NCI-H2107 treated with DMSO at 0.1 percent for 48 hours (cell line): ENCODE measurements around the gene ABCB1.

Experiments used
- DNase-seq: peaks from one replicate; lab custom pipeline; 2025; ENCODE audit not compliant: unreplicated experiment; lab: John Stamatoyannopoulos, UW

The ABCB1 gene

DNA sequence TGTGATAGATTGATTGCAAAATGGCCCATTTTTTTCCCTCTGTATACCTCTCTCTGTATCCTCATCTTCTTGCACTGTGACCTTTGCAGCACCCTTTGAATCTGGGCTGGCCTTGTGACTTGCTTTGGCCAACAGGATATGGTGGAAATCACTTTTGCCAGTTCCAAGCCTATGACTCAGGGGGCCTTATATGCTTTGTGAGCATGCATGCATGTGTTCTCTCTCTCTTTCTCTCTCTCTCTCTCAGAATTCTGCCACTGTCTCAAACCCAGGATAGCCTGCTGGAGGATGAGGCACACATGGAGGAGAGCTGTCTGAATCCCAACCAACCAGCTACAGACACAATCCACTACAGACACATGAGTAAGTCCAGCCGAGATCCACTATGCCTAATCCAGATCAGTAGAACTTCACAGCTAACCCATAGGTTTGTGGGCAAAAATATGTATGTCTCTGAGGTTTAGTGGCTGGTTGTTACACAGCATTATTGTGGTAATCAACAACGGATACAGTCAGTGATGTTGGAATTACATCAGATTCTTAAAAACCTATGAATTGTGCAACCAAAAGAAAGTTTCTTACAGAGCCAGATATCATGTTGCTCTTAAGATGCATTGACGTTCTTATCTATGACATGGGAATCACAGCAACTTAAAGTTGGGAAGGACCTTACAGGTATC is 83.4 kb downstream of the ABCB1 start:
- no peak for DNase-seq

- no peak for DNase-seq
Observed at GRCh38 chr7:87513735-87514335, 86.8 kb downstream of the ABCB1 start.

DNA sequence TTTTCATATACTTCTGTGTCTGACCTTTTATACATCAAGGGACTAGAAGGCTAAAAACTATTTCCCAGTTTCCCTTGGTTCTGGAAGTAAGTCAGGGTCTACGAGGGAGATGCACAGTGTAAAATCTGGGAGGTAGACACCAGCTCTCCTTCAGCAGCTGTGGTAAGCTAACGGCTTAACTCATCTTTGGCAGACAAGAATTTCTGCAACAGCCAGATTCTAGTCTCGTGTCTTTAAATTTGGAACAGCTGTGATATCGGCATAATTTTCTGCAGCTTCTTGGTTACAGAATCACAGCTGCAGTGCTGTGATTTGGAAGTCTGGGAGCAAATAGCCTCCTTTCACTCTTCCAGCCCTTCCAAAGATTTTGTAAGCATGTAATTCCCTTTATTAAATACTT is 87.8 kb downstream of the ABCB1 start:
- DNase-seq = no peak

DNA sequence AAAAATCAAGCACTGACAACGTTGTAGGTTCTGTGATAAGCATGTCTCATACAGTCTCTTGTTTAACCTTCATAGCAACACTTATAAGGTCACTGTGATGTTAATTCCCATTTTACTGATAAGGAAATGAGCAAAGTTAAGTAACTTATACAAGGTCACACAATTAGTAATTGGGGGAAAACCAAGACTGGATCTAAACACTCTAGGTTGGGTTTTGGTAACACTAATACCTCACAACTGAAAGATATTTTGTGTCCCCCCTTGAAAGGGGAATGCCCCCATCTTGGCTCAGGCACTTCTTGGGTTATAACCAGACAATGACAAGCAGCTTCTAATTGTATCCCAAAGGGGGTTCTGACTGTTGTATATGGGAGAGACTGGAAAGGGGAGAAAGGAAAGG is 89.2 kb downstream of the ABCB1 start:
- DNase-seq = no peak

DNA sequence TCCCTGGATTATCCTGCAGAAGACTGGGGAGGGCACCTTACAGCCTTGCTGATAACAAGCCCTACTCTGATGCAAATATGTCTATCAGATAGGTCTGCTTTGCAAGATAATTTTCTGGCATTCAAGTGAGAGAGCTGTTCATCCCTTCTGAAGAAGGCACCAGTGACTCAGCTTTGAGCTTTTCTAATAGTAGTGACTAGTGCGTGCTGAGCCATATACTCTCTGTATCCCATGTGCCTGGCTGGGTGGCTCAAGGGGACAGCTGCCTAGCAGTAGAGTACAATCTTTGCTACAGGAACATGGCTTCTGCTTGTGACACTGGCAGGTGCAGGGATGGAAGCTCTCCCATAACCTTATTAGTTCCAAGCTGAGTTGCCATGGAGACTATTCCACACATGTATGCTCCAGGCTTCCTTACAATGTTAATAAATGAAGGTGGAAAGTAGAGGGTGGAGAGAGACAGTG is 90.2 kb downstream of the ABCB1 start:
- no peak for DNase-seq

- DNase-seq = no peak
Observed at GRCh38 chr7:87507446-87507845, 93.2 kb downstream of the ABCB1 start.

GRCh38 chr7:87506246-87507180 is 94.2 kb downstream of the ABCB1 start:
- no peak for DNase-seq

DNA sequence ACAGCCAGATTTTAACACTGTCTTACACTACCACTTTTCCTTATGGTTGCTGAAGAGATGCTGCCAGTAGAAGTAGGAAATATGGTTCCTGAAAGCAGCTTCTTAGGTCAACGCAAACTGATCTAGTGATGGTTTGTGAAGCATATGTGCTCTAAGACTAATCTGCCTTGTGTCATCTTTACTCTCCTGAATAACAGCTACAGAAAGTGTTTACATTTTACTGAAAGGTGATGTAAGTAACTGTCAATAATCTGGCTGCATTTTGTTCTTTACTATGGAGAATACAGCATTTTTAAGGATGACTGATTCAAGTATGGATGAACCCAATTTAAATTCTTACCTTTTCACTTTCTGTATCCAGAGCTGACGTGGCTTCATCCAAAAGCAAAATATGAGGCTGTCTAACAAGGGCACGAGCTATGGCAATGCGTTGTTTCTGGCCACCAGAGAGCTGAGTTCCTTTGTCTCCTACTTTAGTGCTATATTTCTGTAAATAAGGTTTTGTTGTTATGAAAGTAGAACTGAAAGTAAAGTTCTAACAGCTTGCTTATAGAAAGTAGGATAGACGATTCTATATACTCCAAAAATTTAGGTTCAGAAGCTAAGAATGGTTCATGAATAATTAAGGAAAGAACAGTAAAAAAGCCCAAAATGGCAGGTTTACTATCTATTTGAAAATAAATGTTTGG is 95.0 kb downstream of the ABCB1 start:
- DNase-seq = no peak

DNA sequence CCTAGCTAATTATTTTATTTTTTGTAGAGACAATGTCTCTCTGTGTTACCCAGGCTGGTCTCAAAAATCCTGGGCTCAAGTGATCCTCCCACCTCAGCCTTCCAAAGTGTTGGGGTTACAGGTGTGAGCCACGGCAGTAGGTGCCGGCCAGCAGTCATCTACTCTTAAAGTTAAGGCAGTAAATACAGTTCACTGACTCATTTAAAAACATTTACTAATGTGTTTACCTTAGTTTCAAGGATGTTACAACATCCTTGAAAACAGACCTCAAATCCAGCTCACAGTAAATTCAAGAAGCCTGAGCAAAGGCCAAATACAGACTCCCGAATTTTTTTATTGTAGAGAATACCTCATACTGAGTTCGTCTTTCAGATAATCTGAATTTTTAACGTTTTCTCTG is 95.6 kb downstream of the ABCB1 start:
- DNase-seq = no peak

- DNase-seq = no peak
Observed at GRCh38 chr7:87499494-87499893, 101.2 kb downstream of the ABCB1 start.

DNA sequence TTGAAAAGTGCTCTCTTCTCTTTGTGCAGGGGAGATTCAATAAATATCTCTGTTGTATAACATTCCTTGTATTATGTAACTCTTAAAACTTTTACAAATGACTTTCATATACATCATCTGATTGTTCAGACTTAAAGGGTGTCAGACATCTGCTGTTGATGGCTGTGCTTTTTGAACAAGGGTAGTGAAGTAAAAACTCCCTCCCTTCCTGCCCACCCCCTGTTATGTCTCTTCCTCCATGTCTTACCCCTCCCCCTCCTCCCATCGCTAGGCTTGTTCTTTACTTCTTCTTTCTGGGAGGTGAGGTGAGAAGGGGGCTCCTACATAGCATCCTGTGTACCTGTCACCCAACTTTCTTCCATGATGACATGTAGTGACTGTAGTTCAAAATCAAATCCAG is 101.8 kb downstream of the ABCB1 start:
- no peak for DNase-seq

DNA sequence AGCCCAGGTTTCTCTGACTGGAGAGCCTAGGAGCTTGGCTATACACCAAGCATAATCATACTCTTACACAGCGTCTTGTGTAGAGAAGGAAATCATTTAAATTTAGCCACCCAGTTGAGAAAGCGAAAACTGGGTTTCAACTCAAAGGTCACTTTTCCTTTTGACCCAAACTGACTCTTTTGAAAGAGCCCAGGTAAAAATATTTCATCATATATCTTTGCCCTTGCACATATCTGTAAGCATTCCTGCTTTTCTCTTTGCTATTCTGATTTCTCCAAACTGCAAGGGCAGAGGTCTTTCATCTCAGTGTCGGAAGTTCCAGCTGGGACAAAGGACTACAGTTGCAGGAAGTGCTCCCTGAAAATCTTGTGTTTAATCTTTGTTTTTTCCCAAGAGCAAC is 103.2 kb downstream of the ABCB1 start:
- no peak for DNase-seq

GRCh38 chr7:87495366-87495765 is 105.3 kb downstream of the ABCB1 start:
- DNase-seq = no peak

DNA sequence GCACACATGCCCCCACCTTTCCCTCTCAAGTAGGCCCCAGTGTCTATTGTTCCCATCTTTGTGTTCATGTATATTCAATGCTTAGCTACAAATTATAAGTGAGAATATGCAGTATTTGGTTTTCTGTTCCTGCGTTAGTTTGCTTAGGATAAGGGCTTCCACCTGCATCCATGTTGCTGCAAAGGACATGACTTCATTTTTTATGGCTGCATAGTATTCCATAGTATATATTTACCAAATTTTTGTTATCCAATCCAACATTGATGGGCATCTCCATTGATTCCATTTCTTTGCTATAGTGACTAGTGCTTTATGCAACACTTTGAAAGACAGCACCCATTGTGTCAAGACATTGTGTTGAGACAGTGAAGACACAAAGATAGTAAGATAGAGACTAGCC is 106.2 kb downstream of the ABCB1 start:
- DNase-seq = no peak

DNA sequence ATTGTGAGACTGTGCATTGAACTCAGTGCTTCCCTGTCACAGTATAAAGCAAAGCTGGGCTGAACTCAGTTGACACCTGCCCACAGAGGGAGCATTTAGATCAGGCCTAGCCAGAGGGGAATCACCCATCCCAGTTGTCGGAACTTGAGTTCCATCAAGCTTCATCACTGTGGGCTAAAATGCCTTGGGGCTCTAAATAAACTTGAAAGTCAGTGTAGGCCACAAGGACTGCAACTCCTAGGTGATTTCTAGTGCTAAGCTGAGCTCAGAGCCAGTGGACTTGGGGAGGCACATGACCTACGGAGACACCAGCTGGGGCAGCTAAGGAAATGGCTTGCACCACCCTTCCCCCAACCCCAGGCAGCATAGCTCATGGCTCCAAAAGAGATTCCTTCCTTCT is 117.6 kb downstream of the ABCB1 start:
- no peak for DNase-seq

GRCh38 chr7:87482115-87482514 is 118.6 kb downstream of the ABCB1 start:
- DNase-seq = no peak

DNA sequence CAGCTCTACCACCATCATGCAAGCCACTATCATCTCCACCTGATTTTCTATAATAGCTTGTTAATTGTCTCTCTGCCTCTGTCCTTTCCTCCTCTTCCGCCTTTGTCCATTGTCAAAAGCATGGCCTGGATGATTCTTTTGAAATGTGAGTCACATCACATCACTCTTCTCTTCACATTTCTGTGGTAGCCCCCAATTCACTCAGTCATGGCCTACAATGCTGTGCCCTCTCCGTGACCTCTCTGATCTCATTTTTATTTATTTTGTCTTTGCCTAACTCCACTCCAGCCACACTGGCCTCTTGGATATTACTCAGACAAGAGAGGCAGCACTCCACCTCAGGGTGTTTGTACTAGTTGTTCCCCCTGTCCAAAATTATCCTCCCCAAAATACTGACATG is 120.3 kb downstream of the ABCB1 start:
- no peak for DNase-seq

DNA sequence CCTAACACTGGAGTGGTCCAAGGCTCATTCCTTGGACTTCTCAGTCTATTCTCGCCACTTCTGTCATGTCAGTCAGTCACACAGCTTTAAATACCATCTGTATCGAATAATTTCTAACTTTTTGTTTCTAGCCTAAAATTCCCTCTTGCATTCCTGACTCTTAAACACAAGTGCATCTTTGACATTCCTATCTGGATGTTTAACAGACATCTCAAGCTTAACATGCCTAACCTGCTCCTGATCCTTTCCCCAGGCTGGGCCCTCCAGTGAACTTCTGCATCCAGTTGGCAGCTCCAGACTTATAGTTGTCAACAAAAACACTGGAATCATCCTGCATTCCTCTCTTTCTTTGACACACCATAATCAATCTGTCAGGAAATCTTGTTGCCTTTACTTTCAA is 120.7 kb downstream of the ABCB1 start:
- DNase-seq = no peak

DNA sequence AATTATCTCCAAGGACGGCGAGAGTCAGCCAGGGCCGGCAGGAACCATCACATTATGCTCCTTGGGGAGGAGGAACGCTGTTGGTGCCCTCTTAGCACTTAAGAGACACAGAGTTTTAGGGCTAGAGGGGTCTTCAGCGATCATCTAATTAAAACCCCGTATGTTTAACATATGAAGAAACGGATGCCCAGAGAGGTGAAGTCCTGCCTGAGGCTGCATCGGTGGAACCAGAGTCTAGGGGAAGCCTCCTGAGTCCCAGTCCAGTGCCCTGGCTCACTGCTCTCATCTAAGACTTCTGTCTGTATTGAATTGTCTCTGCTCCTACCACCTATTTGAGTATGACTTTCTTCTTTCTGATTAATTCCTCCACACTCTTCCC is 124.5 kb downstream of the ABCB1 start:
- no peak for DNase-seq

DNA sequence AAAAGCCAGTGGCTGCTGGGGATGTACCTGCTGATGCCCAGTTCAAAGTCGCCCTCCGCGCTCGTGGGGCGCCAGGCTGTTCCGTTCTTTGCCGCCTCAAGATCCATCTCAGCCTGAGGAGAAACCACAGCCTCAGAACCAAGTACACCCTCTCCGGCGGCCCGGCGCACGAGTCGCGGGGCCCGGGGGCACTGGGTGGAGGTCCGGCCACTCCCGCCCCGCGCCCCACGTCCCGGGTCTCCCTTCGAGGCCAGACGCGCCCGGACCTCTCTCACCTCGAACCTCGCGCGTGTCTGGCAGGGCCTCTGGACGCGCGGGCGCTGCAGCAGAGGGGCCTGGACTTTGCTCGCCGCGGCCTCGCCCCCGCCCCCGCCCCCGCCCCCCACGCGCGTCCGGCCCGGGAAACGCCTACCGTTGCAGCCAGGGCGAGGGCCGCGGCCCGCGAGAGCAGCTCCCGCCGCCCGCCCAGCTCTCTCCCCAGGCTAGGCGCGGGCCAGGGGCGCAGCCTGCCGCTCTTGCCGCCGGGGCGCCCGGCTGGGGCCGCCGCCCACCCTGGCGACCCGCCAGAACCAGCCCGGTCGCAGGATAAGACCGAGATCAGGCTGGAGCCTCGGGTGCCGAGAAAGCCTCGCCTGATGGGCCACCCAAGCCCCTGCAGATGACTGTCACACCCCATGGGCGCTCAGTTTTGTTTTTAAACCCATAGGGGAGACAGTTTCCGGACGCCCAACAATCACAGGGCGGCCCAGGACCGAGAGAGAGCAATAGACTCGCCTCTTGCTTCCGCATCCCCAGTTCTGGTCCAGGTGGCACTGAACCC is 125.1 kb downstream of the ABCB1 start, which contains the start of gene ABCB4:
ABCB4 (minus strand) TSS at position 322 of the 820 bp plus-strand sequence; CDS start at position 107, 215 bp downstream.
- DNase-seq = no peak
